Measurements from ENCODE around the gene SLC4A7.
"Not testable (repeated sequence)": the region's sequence is repeated elsewhere in the genome, so short reads cannot be mapped to it uniquely, and the experiment has no call there.

Gene SLC4A7

GRCh38 chr3:27356976-27357375, 127.2 kb downstream of the SLC4A7 start:
- DNase-seq, result no peak

- DNase-seq, result no peak
Observed at GRCh38 chr3:27354588-27355203, 129.5 kb downstream of the SLC4A7 start.

- DNase-seq, result no peak
Observed at GRCh38 chr3:27354161-27354560, 130.0 kb downstream of the SLC4A7 start.

- DNase-seq, result no peak
Observed at GRCh38 chr3:27353221-27353620, 131.0 kb downstream of the SLC4A7 start.

- no peak for DNase-seq
Observed at GRCh38 chr3:27352047-27352446, 132.1 kb downstream of the SLC4A7 start.

GRCh38 chr3:27349832-27350231, 134.4 kb downstream of the SLC4A7 start:
- DNase-seq, result no peak

- no peak for DNase-seq
Observed at GRCh38 chr3:27345959-27346865, 138.0 kb downstream of the SLC4A7 start.

GRCh38 chr3:27345493-27345892, 138.7 kb downstream of the SLC4A7 start:
- DNase-seq, result no peak

GRCh38 chr3:27345045-27345444, 139.1 kb downstream of the SLC4A7 start:
- DNase-seq, result no peak

GRCh38 chr3:27344192-27344591, 140.0 kb downstream of the SLC4A7 start:
- no peak for DNase-seq

GRCh38 chr3:27342267-27342666, 141.9 kb downstream of the SLC4A7 start:
- no peak for DNase-seq

GRCh38 chr3:27340534-27340933, 143.7 kb downstream of the SLC4A7 start:
- DNase-seq, result no peak

- no peak for DNase-seq
Observed at GRCh38 chr3:27335571-27335970, 148.6 kb downstream of the SLC4A7 start.

GRCh38 chr3:27333843-27334242, 150.3 kb downstream of the SLC4A7 start:
- no peak for DNase-seq

- DNase-seq, result not testable (repeated sequence)
Observed at GRCh38 chr3:27328982-27329762, 155.0 kb downstream of the SLC4A7 start.

GRCh38 chr3:27326629-27327545, 157.3 kb downstream of the SLC4A7 start:
- no peak for DNase-seq

GRCh38 chr3:27326202-27326601, 158.0 kb downstream of the SLC4A7 start:
- DNase-seq, result no peak

- no peak for DNase-seq
Observed at GRCh38 chr3:27325419-27325818, 158.8 kb downstream of the SLC4A7 start.

- no peak for DNase-seq
Observed at GRCh38 chr3:27324686-27325085, 159.5 kb downstream of the SLC4A7 start.

- DNase-seq, result no peak
Observed at GRCh38 chr3:27323087-27323570, 161.1 kb downstream of the SLC4A7 start.
